Measurements from ENCODE around the gene JAM2. TPM values are rescaled to one million over a fixed set of nuclear protein-coding genes. Genes with fewer than 3 reads are reported as not detected.
"Not testable (repeated sequence)": the region's sequence is repeated elsewhere in the genome, so short reads cannot be mapped to it uniquely, and the experiment has no call there.

The JAM2 gene
- total RNA-seq, 1 experiment from 2014 or later = 0.20 TPM

- POLR2A ChIA-PET = no interaction called here
- H3K36me3 Mint-ChIP-seq (ENCODE audit: insufficient read depth, unreplicated experiment) = no peaks in the 10 kb centered on the region
- H3K9me3 ChIP-seq = no peaks in the 10 kb centered on the region
- no peaks in the 10 kb centered on the region for H3K9me3 Mint-ChIP-seq (ENCODE audit: unreplicated experiment)
- no peaks in the 10 kb centered on the region for H3K36me3 ChIP-seq (ENCODE audit: control insufficient read depth, insufficient read depth, low read length)
- no TSS peak for BruUV-seq (replicated peaks)
- no peak for DNase-seq
- no peaks in the 10 kb centered on the region for H3K27me3 ChIP-seq (replicated peaks; ENCODE audit: control insufficient read depth, insufficient read depth, low read length)
- peaks cover 3% of the 10 kb centered on the region for H3K27me3 Mint-ChIP-seq (ENCODE audit: insufficient read depth, unreplicated experiment)
- intact Hi-C loops (cut with micrococcal nuclease; ENCODE audit: unreplicated experiment) = no loop called here
- CTCF ChIA-PET = no interaction called here
- H3K4me3 ChIP-seq (ENCODE audit: low read depth, low read length) = no peak overlapping the region
- H3K4me3 Mint-ChIP-seq (ENCODE audit: unreplicated experiment) = no peak overlapping the region
- no peak for TF ChIP-seq CTCF (IDR thresholded peaks at IDR 0.05; ENCODE audit: insufficient read depth in 1 of 2, low read depth in 1 of 2, low read length in 1 of 2, severe bottlenecking in 1 of 2, unreplicated experiment in 1 of 2)
- H3K4me1 ChIP-seq = no peaks in the 10 kb centered on the region
- H3K27ac Mint-ChIP-seq (ENCODE audit: unreplicated experiment) = no peak overlapping the region
- no peaks in the 10 kb centered on the region for H3K4me1 Mint-ChIP-seq (ENCODE audit: low read depth, unreplicated experiment)
Observed at GRCh38 chr21:25710550-25710949, 71.5 kb downstream of the JAM2 start.

- H3K9me3 ChIP-seq; H3K36me3 Mint-ChIP-seq (ENCODE audit: insufficient read depth, unreplicated experiment); H3K36me3 ChIP-seq (ENCODE audit: control insufficient read depth, insufficient read depth, low read length); H3K27ac Mint-ChIP-seq (ENCODE audit: unreplicated experiment); BruUV-seq (replicated peaks); H3K27me3 Mint-ChIP-seq (ENCODE audit: insufficient read depth, unreplicated experiment); H3K4me3 Mint-ChIP-seq (ENCODE audit: unreplicated experiment); H3K4me1 ChIP-seq; H3K4me3 ChIP-seq (ENCODE audit: low read depth, low read length); CTCF ChIA-PET; H3K27me3 ChIP-seq (replicated peaks; ENCODE audit: control insufficient read depth, insufficient read depth, low read length); H3K9me3 Mint-ChIP-seq (ENCODE audit: unreplicated experiment); intact Hi-C loops (cut with micrococcal nuclease; ENCODE audit: unreplicated experiment); POLR2A ChIA-PET; DNase-seq; H3K4me1 Mint-ChIP-seq (ENCODE audit: low read depth, unreplicated experiment): not testable (repeated sequence)
Observed at GRCh38 chr21:25714066-25714465, 75.0 kb downstream of the JAM2 start.

- no TSS peak for BruUV-seq (replicated peaks)
Observed at GRCh38 chr21:25717491-25718147, 78.6 kb downstream of the JAM2 start.

More at GRCh38 chr21:25717491-25718147, 78.6 kb downstream of the JAM2 start:
- intact Hi-C loops (cut with micrococcal nuclease; ENCODE audit: unreplicated experiment) = no loop called here
- no peaks in the 10 kb centered on the region for H3K27me3 Mint-ChIP-seq (ENCODE audit: insufficient read depth, unreplicated experiment)
- no peak for TF ChIP-seq CTCF (IDR thresholded peaks at IDR 0.05; ENCODE audit: insufficient read depth in 1 of 2, low read depth in 1 of 2, low read length in 1 of 2, severe bottlenecking in 1 of 2, unreplicated experiment in 1 of 2)
- H3K9me3 Mint-ChIP-seq (ENCODE audit: unreplicated experiment) = no peaks in the 10 kb centered on the region
- ChIA-PET CTCF (no interaction called here), POLR2A (no interaction called here)
- H3K27me3 ChIP-seq (replicated peaks; ENCODE audit: control insufficient read depth, insufficient read depth, low read length) = no peaks in the 10 kb centered on the region
- H3K4me3 ChIP-seq (ENCODE audit: low read depth, low read length) = no peak overlapping the region
- H3K4me1 Mint-ChIP-seq (ENCODE audit: low read depth, unreplicated experiment) = no peaks in the 10 kb centered on the region
- H3K27ac Mint-ChIP-seq (ENCODE audit: unreplicated experiment) = no peak overlapping the region
- peaks cover 18% of the 10 kb centered on the region for H3K36me3 Mint-ChIP-seq (ENCODE audit: insufficient read depth, unreplicated experiment)
- H3K9me3 ChIP-seq = no peaks in the 10 kb centered on the region
- no peak for DNase-seq
- H3K4me3 Mint-ChIP-seq (ENCODE audit: unreplicated experiment) = no peak overlapping the region
- H3K36me3 ChIP-seq (ENCODE audit: control insufficient read depth, insufficient read depth, low read length) = no peaks in the 10 kb centered on the region
- no peaks in the 10 kb centered on the region for H3K4me1 ChIP-seq
